Measurements from ENCODE around the gene ARHGAP9.

- TF ChIP-seq CTCF (conservative IDR thresholded peaks at IDR 0.05) (peak; percentile 62), ZFX (IDR thresholded peaks at IDR 0.05) (no peak)
Observed at GRCh38 chr12:57456145-57456700, 23.4 kb downstream of the ARHGAP9 start.
